ENCODE data around the gene RGS11. TPM values are rescaled to one million over a fixed set of nuclear protein-coding genes. Genes with fewer than 3 reads are reported as not detected.

The RGS11 gene
- polyA plus RNA-seq, 1 donor from 2014 or later = 3.5 TPM

GRCh38 chr16:266258-267164, 9.2 kb downstream of the RGS11 start:
- no peaks in the 10 kb centered on the region for H3K36me3 ChIP-seq (ENCODE audit: insufficient read depth, low read length)
- no peaks in the 10 kb centered on the region for H3K9me3 ChIP-seq (ENCODE audit: low read length)
- H3K27me3 ChIP-seq (ENCODE audit: insufficient read depth, low read depth, low read length) = no peaks in the 10 kb centered on the region
- no peaks in the 10 kb centered on the region for H3K9me2 ChIP-seq (ENCODE audit: insufficient read depth, low read length)
- no peak overlapping the region for H3K9ac ChIP-seq (ENCODE audit: low read length)
- H3K27ac ChIP-seq (ENCODE audit: low read length) = no peak overlapping the region
- no peaks in the 10 kb centered on the region for H4K20me1 ChIP-seq (ENCODE audit: insufficient read depth)
- no peak overlapping the region for H3K4me3 ChIP-seq (ENCODE audit: low read length)
- no peak for TF ChIP-seq MXI1 (conservative IDR thresholded peaks at IDR 0.05; ENCODE audit: poor library complexity, severe bottlenecking)
- no peak for TF ChIP-seq EZH2 (IDR thresholded peaks at IDR 0.05; ENCODE audit: borderline replicate concordance, insufficient read depth, low read length, poor library complexity, severe bottlenecking)
- no peak for TF ChIP-seq CTCF (IDR thresholded peaks at IDR 0.05; ENCODE audit: poor library complexity, severe bottlenecking)
- no peak for TF ChIP-seq TAF1 (IDR thresholded peaks at IDR 0.05; ENCODE audit: low read depth)
- TF ChIP-seq SMC3 (conservative IDR thresholded peaks at IDR 0.05; ENCODE audit: poor library complexity) = no peak
- TF ChIP-seq RAD21 (conservative IDR thresholded peaks at IDR 0.05) = no peak
- no peak for TF ChIP-seq EP300 (conservative IDR thresholded peaks at IDR 0.05; ENCODE audit: poor library complexity, severe bottlenecking)
- no peak for TF ChIP-seq REST (IDR thresholded peaks at IDR 0.05; ENCODE audit: borderline replicate concordance)
- TF ChIP-seq POLR2AphosphoS5 (IDR thresholded peaks at IDR 0.05) = no peak
- H3K79me2 ChIP-seq (replicated peaks; ENCODE audit: insufficient read depth, low read length) = no peaks in the 10 kb centered on the region
- H2AFZ ChIP-seq (ENCODE audit: low read depth, low read length) = no peak overlapping the region
- no peak overlapping the region for H3K4me2 ChIP-seq (ENCODE audit: low read length)
- no peaks in the 10 kb centered on the region for H3F3A ChIP-seq (ENCODE audit: insufficient read depth, low read length, poor library complexity, severe bottlenecking)

- H3K9me3 ChIP-seq (ENCODE audit: low read length) = no peaks in the 10 kb centered on the region
- H3K4me3 ChIP-seq (ENCODE audit: low read length) = no peak overlapping the region
- H3K27me3 ChIP-seq (ENCODE audit: insufficient read depth, low read depth, low read length) = no peaks in the 10 kb centered on the region
- H3K27ac ChIP-seq (ENCODE audit: low read length) = no peak overlapping the region
- no peaks in the 10 kb centered on the region for H3K79me2 ChIP-seq (replicated peaks; ENCODE audit: insufficient read depth, low read length)
- H3F3A ChIP-seq (ENCODE audit: insufficient read depth, low read length, poor library complexity, severe bottlenecking) = no peaks in the 10 kb centered on the region
- no peak overlapping the region for H3K4me2 ChIP-seq (ENCODE audit: low read length)
- H3K9ac ChIP-seq (ENCODE audit: low read length) = no peak overlapping the region
- no peaks in the 10 kb centered on the region for H3K9me2 ChIP-seq (ENCODE audit: insufficient read depth, low read length)
- H4K20me1 ChIP-seq (ENCODE audit: insufficient read depth) = no peaks in the 10 kb centered on the region
- no peak for TF ChIP-seq EZH2 (IDR thresholded peaks at IDR 0.05; ENCODE audit: borderline replicate concordance, insufficient read depth, low read length, poor library complexity, severe bottlenecking)
- no peak for TF ChIP-seq CTCF (IDR thresholded peaks at IDR 0.05; ENCODE audit: poor library complexity, severe bottlenecking)
- TF ChIP-seq RAD21 (conservative IDR thresholded peaks at IDR 0.05) = no peak
- TF ChIP-seq TAF1 (IDR thresholded peaks at IDR 0.05; ENCODE audit: low read depth) = no peak
- no peak for TF ChIP-seq POLR2AphosphoS5 (IDR thresholded peaks at IDR 0.05)
- TF ChIP-seq SMC3 (conservative IDR thresholded peaks at IDR 0.05; ENCODE audit: poor library complexity) = no peak
- TF ChIP-seq EP300 (conservative IDR thresholded peaks at IDR 0.05; ENCODE audit: poor library complexity, severe bottlenecking) = no peak
- no peak for TF ChIP-seq REST (IDR thresholded peaks at IDR 0.05; ENCODE audit: borderline replicate concordance)
- no peak for TF ChIP-seq MXI1 (conservative IDR thresholded peaks at IDR 0.05; ENCODE audit: poor library complexity, severe bottlenecking)
- no peaks in the 10 kb centered on the region for H3K36me3 ChIP-seq (ENCODE audit: insufficient read depth, low read length)
- no peak overlapping the region for H2AFZ ChIP-seq (ENCODE audit: low read depth, low read length)
Measured at GRCh38 chr16:265711-266110, 10.0 kb downstream of the RGS11 start.

All from neural cell (in vitro differentiated cells).